ENCODE data around the gene TMCO6.
"Not testable (repeated sequence)": the region's sequence is repeated elsewhere in the genome, so short reads cannot be mapped to it uniquely, and the experiment has no call there.

- TF ChIP-seq CTCF, POLR2A (IDR thresholded peaks at IDR 0.05): not testable (repeated sequence)
Measured at GRCh38 chr5:140671035-140671434, 31.8 kb downstream of the TMCO6 start.
